Heart right ventricle (tissue), 16 donors: ENCODE measurements around the gene GNAO1. TPM values are rescaled to one million over a fixed set of nuclear protein-coding genes. Genes with fewer than 3 reads are reported as not detected.

ENCODE experiments used
- ATAC-seq, 8 donors: fragments of 200-7000 bp; cut with Tn5 transposase; one replicate each; pipeline ENCODE4 v1.9.1; 2020; ENCODE audit warnings: mild to moderate bottlenecking in 8 of 8, moderate library complexity in 8 of 8, moderate number of reproducible peaks in 1 of 8
- DNase-seq, 2 donors: peaks; one replicate each; pipeline ENCODE4 v3.0.0-alpha.2; 2020
- H3K27ac ChIP-seq, 10 donors: fragments of 200-600 bp; sonication (generic) in 2 of 10; one replicate each; pipeline versions ENCODE4 v1.5.0 to v1.8.0; 2020 to 2022; ENCODE audit warnings: mild to moderate bottlenecking in 3 of 10
- H3K27me3 ChIP-seq, 7 donors: fragments of 200-600 bp; one replicate each; pipeline ENCODE4 v1.8.0; 2021 to 2022; ENCODE audit warnings: mild to moderate bottlenecking in 2 of 7
- H3K36me3 ChIP-seq, 9 donors: fragments of 200-600 bp; sonication (generic) in 1 of 9; one replicate each; pipeline versions ENCODE4 v1.5.0 to v1.8.0; 2020 to 2022; ENCODE audit warnings: mild to moderate bottlenecking in 2 of 9
- H3K4me1 ChIP-seq, 9 donors: fragments of 200-600 bp; sonication (generic) in 1 of 9; one replicate each; pipeline versions ENCODE4 v1.5.0 to v1.8.0; 2020 to 2022; ENCODE audit warnings: mild to moderate bottlenecking in 4 of 9
- H3K4me3 ChIP-seq, 10 donors: fragments of 200-600 bp; sonication (generic) in 2 of 10; one replicate each; pipeline versions ENCODE4 v1.5.0 to v1.8.0; 2020 to 2022; ENCODE audit warnings: mild to moderate bottlenecking in 7 of 10, moderate library complexity in 2 of 10
- H3K9me3 ChIP-seq, 11 donors: fragments of 200-600 bp in 10 of 11; sonication (generic) in 2 of 11; one replicate each; pipeline versions ENCODE4 v1.5.0 to v1.8.0; 2013 to 2022; ENCODE audit warnings: mild to moderate bottlenecking in 2 of 11, control low read depth in 1 of 11, moderate library complexity in 1 of 11
- CTCF ChIP-seq, 9 donors: fragments of 200-600 bp; sonication (generic) in 2 of 9; IDR thresholded peaks; one replicate each; pipeline versions ENCODE4 v1.5.0 to v1.8.0; 2021 to 2022; ENCODE audit warnings: antibody characterized with exemption in 9 of 9, mild to moderate bottlenecking in 5 of 9, moderate library complexity in 1 of 9
- WGBS, 2 donors: extraction: QIAGEN DNeasy Blood & Tissue Kit; methylation state at CpG; one replicate each; pipeline ENCODE4 v1.1.7; 2013; ENCODE audit warnings: inconsistent platforms in 1 of 2; 5-methylcytosine and 5-hydroxymethylcytosine counted together
- intact Hi-C, 10 donors: fragments of 100-400 bp; cut with DNase I; formaldehyde crosslinking; loops; one replicate each; pipeline versions ENCODE4 v1.11.1 to v1.14.2; 2022
- polyA plus RNA-seq, 2 donors: library from polyadenylated mRNA; stranded (reverse); fragments of 200-250 nt; gene quantifications; one replicate each; pipeline ENCODE4 v1.2.3, GENCODE V29; 2013
- total RNA-seq, 10 donors: library from RNA; stranded (reverse); fragmentation: NEBNext Ultra II Directional in 3 of 10; extraction: Animal tissue kit (Norgen Biotek cat#: 25700) in 3 of 10; gene quantifications; one replicate each; pipeline versions ENCODE4 v1.2.1 to v1.2.4, GENCODE V29; 2021 to 2023
- donor health status: Arrhythmogenic right ventricular cardiomyopathy.
- donor health status: ischemic (EF 13 %, LVEDD 7.1; RV severe dilation, severe dysfunction).
- donor health status: healthy with polysubstance abuse.
- donor health status: DM: no; HTN: yes; CAD: no.
- donor health status: DM: no; HTN: no; CAD: no.
- donor health status: ischemic (EF 25% LVEDD 6.9; RV normal size, moderate dysfunction).
- donor health status: ischemic (EF 25% LVEDD 5.7; RV mildly dilated, moderate dysfunction).
- donor health status: healthy.
- donor health status: DM: yes; HTN: yes; CAD: no.
- donor health status: Ischemic cardiomyopathy.
- donor health status: ischemic (EF 35%, LVEDD 5.7; RV mildly dilated, moderate dysfunction).
- donor health status: nonischemic (EF 11% LVEDD 7.7; RV severe dilation, severe dysfunction).
- donor health status: DM: yes; HTN: yes; CAD: no.
- donor health status: PGD.
- donor health status: ischemic (EF 29% LVEDD 5.4; RV normal size, mild dysfunction).
- donor health status: nonischemic (EF 23%, LVEDD 6.1; RV moderate dilation, normal function).

Gene GNAO1
- total and polyA plus RNA-seq, 12 donors: 1.4 to 36.7 (median 13.5) TPM

DNA sequence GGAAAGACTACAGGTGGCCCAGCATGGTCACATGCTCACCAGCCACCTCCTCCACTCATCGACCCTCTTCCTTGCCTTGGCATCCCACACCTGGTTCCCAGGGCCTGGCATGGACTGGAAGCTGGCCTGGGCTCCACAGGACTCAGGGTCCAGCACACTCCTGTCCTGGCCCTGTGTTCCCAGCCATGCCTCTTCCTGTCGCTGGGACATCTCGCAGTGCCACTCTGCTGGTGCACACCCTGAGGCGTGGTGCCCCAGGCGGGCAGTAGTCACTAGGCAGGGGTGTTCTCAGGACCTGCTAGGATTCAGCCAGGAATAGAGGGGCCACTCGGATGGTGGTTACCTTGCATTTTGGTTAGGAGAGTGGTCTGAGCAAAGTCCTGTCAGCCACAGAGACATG lies 134.7 kb downstream of the GNAO1 start:
- H3K36me3 ChIP-seq: no peaks in the 10 kb centered on the region
- H3K4me3 ChIP-seq: no peak overlapping the region
- no peak overlapping the region for H3K27ac ChIP-seq
- no peak for TF ChIP-seq CTCF (IDR thresholded peaks at IDR 0.05)
- no peaks in the 10 kb centered on the region for H3K9me3 ChIP-seq
- no peaks in the 10 kb centered on the region for H3K4me1 ChIP-seq
- DNase-seq (no peak), ATAC-seq (no peak)
- H3K27me3 ChIP-seq: no peaks in the 10 kb centered on the region
- intact Hi-C loops: loop anchor here in 1 of 10 donors (10.0 kb wide), 1 partner anchor 611 kb away; no protein-coding TSS in a partner anchor
- 91% methylated on average over 6 of the region's 6 CpGs for WGBS, 2 donors

DNA sequence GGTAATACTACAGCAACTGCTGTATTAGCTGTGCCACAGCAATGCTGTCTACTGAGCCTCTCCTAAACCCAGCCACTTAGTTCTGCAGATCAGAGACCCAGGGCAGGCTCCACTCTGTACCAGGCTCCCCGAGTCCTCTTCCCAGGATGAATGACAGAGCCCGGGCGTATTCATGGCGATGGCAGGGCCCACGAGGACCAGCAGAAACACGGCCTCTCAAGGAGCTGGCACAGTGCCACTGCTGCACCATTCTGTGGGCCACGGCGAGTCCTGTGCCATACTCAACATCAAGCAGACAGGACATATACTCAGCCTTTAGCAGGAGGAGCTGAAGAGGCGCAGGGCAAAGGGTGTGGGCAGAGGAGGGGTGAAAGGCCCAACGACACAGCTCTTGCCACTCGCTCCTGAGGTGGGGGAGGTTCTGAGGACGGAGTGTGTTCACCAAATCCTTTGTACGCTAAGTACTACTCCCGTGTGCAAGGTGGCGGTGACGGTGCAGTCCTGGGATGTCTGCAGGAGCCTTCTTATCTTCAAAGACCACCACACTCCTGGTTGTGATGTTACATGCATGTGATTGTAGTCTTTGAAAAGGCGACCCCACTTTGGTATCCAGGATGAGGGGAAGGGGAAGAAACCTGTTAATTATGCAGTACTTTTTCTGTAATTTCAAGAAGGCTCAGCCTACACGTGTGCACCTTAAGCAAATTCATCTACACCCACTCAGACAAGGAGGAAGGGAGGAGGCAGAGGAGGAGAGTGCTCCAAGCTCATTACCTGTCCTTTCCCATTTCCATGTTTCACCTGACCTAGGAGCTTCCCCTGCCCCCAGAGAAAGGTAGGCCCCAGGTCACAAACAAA lies 136.0 kb downstream of the GNAO1 start:
- Histone ChIP-seq H3K36me3 (no peaks in the 10 kb centered on the region), H3K27me3 (no peaks in the 10 kb centered on the region), H3K4me1 (no peaks in the 10 kb centered on the region), H3K9me3 (no peaks in the 10 kb centered on the region), H3K27ac (no peak overlapping the region), H3K4me3 (no peak overlapping the region)
- intact Hi-C loops: loop anchor here in 1 of 10 donors (10.0 kb wide), 1 partner anchor 612 kb away; no protein-coding TSS in a partner anchor
- WGBS, 2 donors: 89 to 90% methylated on average over 18 of the region's 18 CpGs
- DNase-seq: no peak
- TF ChIP-seq CTCF (IDR thresholded peaks at IDR 0.05): no peak
- no peak for ATAC-seq

- Histone ChIP-seq H3K27ac (no peak overlapping the region), H3K4me3 (no peak overlapping the region), H3K36me3 (no peaks in the 10 kb centered on the region), H3K27me3 (no peaks in the 10 kb centered on the region), H3K9me3 (no peaks in the 10 kb centered on the region), H3K4me1 (peaks cover 0 to 5% (median 0%) of the 10 kb centered on the region in 9 donors)
- TF ChIP-seq CTCF (IDR thresholded peaks at IDR 0.05): no peak
- ATAC-seq: no peak
- intact Hi-C loops: loop anchor here in 1 of 10 donors (10.0 kb wide), 1 partner anchor 613 kb away; no protein-coding TSS in a partner anchor
- WGBS, 2 donors: 90 to 94% methylated on average over 6 of the region's 6 CpGs
- DNase-seq: no peak
Observed at GRCh38 chr16:56327929-56328258, 136.6 kb downstream of the GNAO1 start.

DNA sequence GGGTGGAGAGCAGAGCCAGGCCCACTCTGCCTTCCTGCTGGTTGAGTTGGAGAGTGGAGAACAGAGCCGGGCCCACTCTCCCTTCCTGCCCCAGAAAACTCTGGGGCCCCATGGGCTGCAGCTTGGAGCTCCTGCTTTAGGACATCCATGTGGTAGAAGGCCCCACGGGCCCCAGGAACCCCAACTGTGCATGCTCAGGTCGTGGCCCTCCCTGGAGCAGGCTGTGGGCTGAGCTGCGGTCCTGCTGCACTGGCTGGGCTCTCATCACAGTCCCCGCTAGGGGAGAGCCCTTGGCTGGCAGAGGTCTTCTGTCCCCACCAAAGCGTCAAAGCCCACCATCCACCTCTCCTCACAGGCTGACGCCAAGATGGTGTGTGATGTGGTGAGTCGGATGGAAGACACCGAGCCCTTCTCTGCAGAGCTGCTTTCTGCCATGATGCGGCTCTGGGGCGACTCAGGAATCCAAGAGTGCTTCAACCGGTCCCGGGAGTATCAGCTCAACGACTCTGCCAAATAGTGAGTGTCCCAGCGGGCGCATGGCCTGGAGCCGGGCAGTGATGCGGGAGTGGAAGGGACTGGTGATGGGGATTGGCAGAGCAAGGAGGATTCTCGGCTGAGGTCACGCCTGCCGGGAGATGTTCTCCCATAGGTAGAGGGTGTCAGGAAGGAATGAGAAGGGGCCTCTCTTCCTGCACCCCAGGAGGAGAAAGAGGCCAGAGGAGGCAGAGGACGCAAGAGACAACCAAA lies 137.2 kb downstream of the GNAO1 start:
- H3K4me1 ChIP-seq: peaks cover 0 to 5% (median 0%) of the 10 kb centered on the region in 9 donors
- intact Hi-C loops: loop anchor here in 1 of 10 donors (10.0 kb wide), 1 partner anchor 614 kb away; no protein-coding TSS in a partner anchor
- TF ChIP-seq CTCF (IDR thresholded peaks at IDR 0.05): no peak
- H3K27me3 ChIP-seq: no peaks in the 10 kb centered on the region
- no peak for DNase-seq
- no peak overlapping the region for H3K4me3 ChIP-seq
- 91 to 93% methylated on average over 22 of the region's 22 CpGs for WGBS, 2 donors
- no peaks in the 10 kb centered on the region for H3K36me3 ChIP-seq
- ATAC-seq: peak in 1 of 8 donors; percentile 3
- H3K27ac ChIP-seq: no peak overlapping the region
- H3K9me3 ChIP-seq: no peaks in the 10 kb centered on the region
